ENCODE data around the gene RNF144B. TPM values are rescaled to one million over a fixed set of nuclear protein-coding genes. Genes with fewer than 3 reads are reported as not detected.
A peak's percentile ranks its signal among the peaks of the same experiment; 100 is the strongest.

The RNF144B gene
- total RNA-seq, 1 donor from 2014 or later: 7.2 TPM

GRCh38 chr6:18427296-18427695 is 40.1 kb downstream of the RNF144B start:
- Histone ChIP-seq H3K27me3 (ENCODE audit: insufficient read depth, low read length) (no peaks in the 10 kb centered on the region), H3K27ac (ENCODE audit: low read depth, low read length) (no peak overlapping the region), H2AFZ (ENCODE audit: low read depth, low read length) (no peak overlapping the region), H3K4me2 (ENCODE audit: low read length) (no peak overlapping the region), H3K36me3 (ENCODE audit: insufficient read depth, low read length) (no peaks in the 10 kb centered on the region), H4K20me1 (ENCODE audit: insufficient read depth, low read length) (no peaks in the 10 kb centered on the region), H3K4me3 (ENCODE audit: insufficient read depth, low read depth, low read length) (no peak overlapping the region), H3K9me3 (ENCODE audit: insufficient read depth, low read depth, low read length) (no peaks in the 10 kb centered on the region), H3K9ac (ENCODE audit: low read length) (no peak overlapping the region), H3K79me2 (ENCODE audit: insufficient read depth, low read length) (no peaks in the 10 kb centered on the region), H3K4me1 (ENCODE audit: insufficient read depth, low read length) (no peaks in the 10 kb centered on the region)
- FAIRE-seq (no peak), DNase-seq (ENCODE audit: low read depth) (no peak)
- Mint-ChIP-seq H3K27me3 (ENCODE audit: low read depth, unreplicated experiment) (no peaks in the 10 kb centered on the region), H3K4me3 (ENCODE audit: unreplicated experiment) (no peak overlapping the region), H3K4me1 (ENCODE audit: low read depth, unreplicated experiment) (peaks cover 9% of the 10 kb centered on the region), H3K27ac (ENCODE audit: unreplicated experiment) (no peak overlapping the region), H3K9me3 (ENCODE audit: unreplicated experiment) (no peaks in the 10 kb centered on the region), H3K36me3 (ENCODE audit: low read depth, unreplicated experiment) (no peaks in the 10 kb centered on the region)
- TF ChIP-seq EZH2 (IDR thresholded peaks at IDR 0.05; ENCODE audit: insufficient read depth, low read length): no peak
- TF ChIP-seq CTCF (IDR thresholded peaks at IDR 0.05; ENCODE audit: insufficient read depth, low read depth, low read length): no peak

DNA sequence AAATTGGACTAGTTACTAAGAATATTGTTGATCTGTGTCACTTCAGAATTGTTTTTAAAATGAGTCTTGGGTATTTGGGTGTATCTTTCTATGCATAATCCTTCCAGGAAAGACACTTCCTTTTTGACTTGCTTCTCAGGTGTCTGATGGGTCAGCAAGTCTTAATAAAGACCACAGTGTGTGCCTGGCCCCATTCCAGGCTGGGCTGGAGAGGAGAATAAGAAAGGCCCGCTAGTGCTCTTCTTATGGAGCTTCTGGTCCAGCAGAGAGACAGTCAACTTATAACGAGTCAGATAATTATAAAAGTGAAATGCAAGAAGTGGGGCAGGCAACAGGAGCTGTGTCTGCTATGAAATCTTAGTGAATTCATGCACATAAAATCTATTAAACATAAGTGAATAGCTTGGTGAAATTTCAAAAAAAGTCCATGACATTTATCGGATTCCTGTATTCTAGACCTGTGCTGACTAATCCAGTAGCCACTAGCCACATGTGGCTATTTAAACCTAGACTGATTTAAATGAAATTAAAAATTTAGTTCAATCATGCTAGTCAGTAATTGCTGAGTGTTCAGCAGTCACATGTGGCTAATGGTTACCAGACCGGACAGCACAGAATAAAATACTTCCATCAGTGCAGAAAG is 42.6 kb downstream of the RNF144B start:
- FAIRE-seq (no peak), DNase-seq (ENCODE audit: low read depth) (no peak)
- Histone ChIP-seq H3K4me1 (ENCODE audit: insufficient read depth, low read length) (peaks cover 5% of the 10 kb centered on the region), H2AFZ (ENCODE audit: low read depth, low read length) (no peak overlapping the region), H3K79me2 (ENCODE audit: insufficient read depth, low read length) (no peaks in the 10 kb centered on the region), H3K9me3 (ENCODE audit: insufficient read depth, low read depth, low read length) (no peaks in the 10 kb centered on the region), H4K20me1 (ENCODE audit: insufficient read depth, low read length) (no peaks in the 10 kb centered on the region), H3K27me3 (ENCODE audit: insufficient read depth, low read length) (no peaks in the 10 kb centered on the region), H3K4me3 (ENCODE audit: insufficient read depth, low read depth, low read length) (no peak overlapping the region), H3K27ac (ENCODE audit: low read depth, low read length) (no peak overlapping the region), H3K9ac (ENCODE audit: low read length) (no peak overlapping the region), H3K4me2 (ENCODE audit: low read length) (no peak overlapping the region), H3K36me3 (ENCODE audit: insufficient read depth, low read length) (no peaks in the 10 kb centered on the region)
- no peak for TF ChIP-seq EZH2 (IDR thresholded peaks at IDR 0.05; ENCODE audit: insufficient read depth, low read length)
- TF ChIP-seq CTCF (IDR thresholded peaks at IDR 0.05; ENCODE audit: insufficient read depth, low read depth, low read length): no peak
- Mint-ChIP-seq H3K4me3 (ENCODE audit: unreplicated experiment) (no peak overlapping the region), H3K9me3 (ENCODE audit: unreplicated experiment) (no peaks in the 10 kb centered on the region), H3K27ac (ENCODE audit: unreplicated experiment) (no peak overlapping the region), H3K27me3 (ENCODE audit: low read depth, unreplicated experiment) (no peaks in the 10 kb centered on the region), H3K4me1 (ENCODE audit: low read depth, unreplicated experiment) (peaks cover 31% of the 10 kb centered on the region), H3K36me3 (ENCODE audit: low read depth, unreplicated experiment) (no peaks in the 10 kb centered on the region)

DNA sequence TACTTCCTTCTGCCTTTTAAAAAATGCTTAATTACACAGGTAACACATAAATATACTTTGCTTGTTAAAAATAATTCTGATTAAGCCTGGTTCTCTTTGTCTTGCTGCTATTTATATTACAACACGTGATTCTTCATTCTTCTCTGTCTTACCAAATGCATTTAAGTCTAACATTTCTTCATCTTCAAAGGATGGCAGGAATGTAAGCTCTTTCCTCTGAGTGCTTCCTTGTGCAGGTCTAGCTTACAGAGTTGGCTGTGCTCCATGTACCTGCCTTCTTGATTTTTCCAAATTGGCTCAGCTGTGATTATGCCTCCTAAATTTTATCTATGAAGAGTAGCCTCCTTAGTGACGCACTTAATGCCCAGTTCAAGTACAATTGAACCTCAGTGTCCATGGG is 44.4 kb downstream of the RNF144B start:
- Histone ChIP-seq H3K4me1 (ENCODE audit: insufficient read depth, low read length) (peaks cover 5% of the 10 kb centered on the region), H3K36me3 (ENCODE audit: insufficient read depth, low read length) (no peaks in the 10 kb centered on the region), H3K4me2 (ENCODE audit: low read length) (no peak overlapping the region), H4K20me1 (ENCODE audit: insufficient read depth, low read length) (no peaks in the 10 kb centered on the region), H3K9ac (ENCODE audit: low read length) (no peak overlapping the region), H2AFZ (ENCODE audit: low read depth, low read length) (no peak overlapping the region), H3K27ac (ENCODE audit: low read depth, low read length) (no peak overlapping the region), H3K9me3 (ENCODE audit: insufficient read depth, low read depth, low read length) (no peaks in the 10 kb centered on the region), H3K27me3 (ENCODE audit: insufficient read depth, low read length) (no peaks in the 10 kb centered on the region), H3K4me3 (ENCODE audit: insufficient read depth, low read depth, low read length) (no peak overlapping the region), H3K79me2 (ENCODE audit: insufficient read depth, low read length) (no peaks in the 10 kb centered on the region)
- H3K4me1 Mint-ChIP-seq (ENCODE audit: low read depth, unreplicated experiment): peaks cover 31% of the 10 kb centered on the region
- no peaks in the 10 kb centered on the region for H3K27me3 Mint-ChIP-seq (ENCODE audit: low read depth, unreplicated experiment)
- no peak for TF ChIP-seq CTCF (IDR thresholded peaks at IDR 0.05; ENCODE audit: insufficient read depth, low read depth, low read length)
- TF ChIP-seq EZH2 (IDR thresholded peaks at IDR 0.05; ENCODE audit: insufficient read depth, low read length): no peak
- DNase-seq (ENCODE audit: low read depth) (peak; percentile 53), FAIRE-seq (no peak)
- H3K9me3 Mint-ChIP-seq (ENCODE audit: unreplicated experiment): no peaks in the 10 kb centered on the region
- no peaks in the 10 kb centered on the region for H3K36me3 Mint-ChIP-seq (ENCODE audit: low read depth, unreplicated experiment)
- peak overlapping the region; percentile 72 for H3K27ac Mint-ChIP-seq (ENCODE audit: unreplicated experiment)
- H3K4me3 Mint-ChIP-seq (ENCODE audit: unreplicated experiment): no peak overlapping the region

Data from astrocyte (in vitro differentiated cells and primary cell).